ENCODE measurements around the gene MRRF.
A peak's percentile ranks its signal among the peaks of the same experiment; 100 is the strongest.

DNA sequence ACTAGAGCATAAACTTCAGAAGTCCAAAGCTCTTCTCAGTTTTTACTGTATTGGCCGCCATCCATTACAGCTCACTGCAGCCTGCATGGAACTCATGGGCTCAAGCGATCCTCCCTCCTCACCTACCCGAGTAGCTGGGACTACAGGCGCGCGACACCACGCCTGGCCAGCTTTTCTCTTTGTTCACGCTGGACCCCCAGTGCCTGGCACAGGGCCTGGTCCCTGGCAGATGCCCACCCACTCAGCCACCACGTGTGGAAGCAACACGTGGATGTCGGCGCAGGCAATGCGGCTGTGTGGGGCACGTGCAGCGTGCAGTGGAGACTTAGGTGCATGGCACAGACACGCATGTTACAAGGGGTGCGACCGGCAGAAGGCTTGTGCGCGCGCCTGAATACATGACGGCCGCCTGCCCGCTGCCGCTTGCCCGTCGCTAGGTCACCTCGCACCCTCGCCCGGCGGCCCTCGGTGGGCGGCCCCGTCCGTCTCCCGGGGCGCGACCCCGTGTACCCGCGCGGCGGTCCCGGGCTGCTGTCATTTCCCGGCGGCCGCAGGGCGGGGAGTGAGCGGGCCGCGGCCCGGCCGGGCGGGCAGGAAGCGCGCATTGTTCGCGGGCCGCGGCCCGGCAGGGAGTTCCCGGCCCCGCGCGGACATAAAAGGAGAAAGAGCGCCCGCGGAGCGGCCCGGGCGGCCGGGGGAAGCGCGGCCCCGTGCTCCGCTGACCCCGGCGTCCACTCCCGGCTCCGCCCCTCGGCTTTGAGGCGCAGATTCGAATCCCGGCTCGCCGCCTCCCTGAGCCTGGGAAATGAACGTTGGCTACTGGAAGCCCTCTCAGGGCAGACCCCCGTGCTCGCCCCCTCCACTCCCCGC lies 82.0 kb downstream of the MRRF start:
- TF ChIP-seq CTCF (IDR thresholded peaks at IDR 0.05), result peak in 1 of 4 experiments; percentile 2
- no peak for TF ChIP-seq POLR2A (IDR thresholded peaks at IDR 0.05)
- TF ChIP-seq POLR2AphosphoS5 (IDR thresholded peaks at IDR 0.05), result no peak

All from prostate gland (tissue), 2 donors.